Mesenchymal stem cell (in vitro differentiated cells and primary cell): ENCODE data around the gene ATRNL1.

Experiments
- DNase-seq: peaks from one replicate; pipeline ENCODE4 v3.0.0-alpha.2; 2013
- H2AFZ ChIP-seq: one replicate; pipeline ENCODE4 v1.6.1; 2013; ENCODE audit warnings: low read depth, mild to moderate bottlenecking, control low read depth, inconsistent platforms, low read length, moderate library complexity
- H2AK5ac ChIP-seq: 2 replicates; pipeline ENCODE4 v1.6.1; 2013; ENCODE audit warnings: low read length, moderate library complexity, mild to moderate bottlenecking, inconsistent platforms; ENCODE audit not compliant: severe bottlenecking
- H2BK120ac ChIP-seq: one replicate; pipeline ENCODE4 v1.6.1; 2013; ENCODE audit warnings: low read depth, mild to moderate bottlenecking, inconsistent platforms, low read length, moderate library complexity
- H2BK12ac ChIP-seq, 2 experiments: one replicate each; pipeline ENCODE4 v1.6.1; 2013; ENCODE audit warnings: inconsistent platforms in 2 of 2, low read length in 2 of 2, mild to moderate bottlenecking in 2 of 2, moderate library complexity in 2 of 2, control low read depth in 1 of 2
- H2BK15ac ChIP-seq: one replicate; pipeline ENCODE4 v1.6.1; 2013; ENCODE audit warnings: mild to moderate bottlenecking, low read depth, inconsistent platforms; ENCODE audit not compliant: poor library complexity, severe bottlenecking
- H2BK5ac ChIP-seq: 2 replicates; pipeline ENCODE4 v1.6.1; 2013; ENCODE audit warnings: low read depth, mild to moderate bottlenecking, low read length, control low read depth, inconsistent platforms; ENCODE audit not compliant: poor library complexity, severe bottlenecking
- H3K14ac ChIP-seq, 2 experiments: one replicate each; pipeline ENCODE4 v1.6.1; 2013; ENCODE audit warnings: inconsistent platforms in 2 of 2, low read length in 2 of 2, control low read depth in 1 of 2, mild to moderate bottlenecking in 1 of 2, moderate library complexity in 1 of 2
- H3K18ac ChIP-seq, 2 experiments: one replicate each; pipeline ENCODE4 v1.6.1; 2013; ENCODE audit warnings: inconsistent platforms in 2 of 2, low read length in 2 of 2, control low read depth in 1 of 2, low read depth in 1 of 2, mild to moderate bottlenecking in 1 of 2
- H3K23ac ChIP-seq, 2 experiments: one replicate each; pipeline ENCODE4 v1.6.1; 2013; ENCODE audit warnings: inconsistent platforms in 2 of 2, low read length in 2 of 2, mild to moderate bottlenecking in 2 of 2, moderate library complexity in 2 of 2, control low read depth in 1 of 2
- H3K27ac ChIP-seq: 2 replicates; pipeline ENCODE4 v1.5.1; 2013; ENCODE audit warnings: mild to moderate bottlenecking, moderate library complexity, low read length, control low read depth, inconsistent platforms; ENCODE audit not compliant: poor library complexity, severe bottlenecking
- H3K27me3 ChIP-seq, 2 experiments: 2 replicates each; pipeline versions ENCODE4 v1.6.1 to v1.7.0; 2013; ENCODE audit warnings: low read length in 2 of 2, mild to moderate bottlenecking in 2 of 2, moderate library complexity in 2 of 2, control low read depth in 1 of 2, inconsistent platforms in 1 of 2; ENCODE audit not compliant: control insufficient read depth in 1 of 2, insufficient read depth in 1 of 2
- H3K36me3 ChIP-seq, 2 experiments: 2 replicates each; pipeline versions ENCODE4 v1.6.1 to v1.7.0; 2013; ENCODE audit warnings: low read length in 2 of 2, control low read depth in 1 of 2, inconsistent platforms in 1 of 2, low read depth in 1 of 2, mild to moderate bottlenecking in 1 of 2; ENCODE audit not compliant: insufficient read depth in 2 of 2, control insufficient read depth in 1 of 2
- H3K4ac ChIP-seq, 2 experiments: one replicate each; pipeline ENCODE4 v1.6.1; 2013; ENCODE audit warnings: inconsistent platforms in 2 of 2, low read length in 2 of 2, mild to moderate bottlenecking in 2 of 2, moderate library complexity in 2 of 2, control low read depth in 1 of 2, low read depth in 1 of 2
- H3K4me1 ChIP-seq: 2 replicates; pipeline ENCODE4 v1.6.1; 2013; ENCODE audit warnings: low read depth, low read length, control low read depth; ENCODE audit not compliant: control insufficient read depth, insufficient read depth
- H3K4me2 ChIP-seq: 2 replicates; pipeline ENCODE4 v1.6.1; 2013; ENCODE audit warnings: low read length, mild to moderate bottlenecking, inconsistent platforms; ENCODE audit not compliant: poor library complexity, severe bottlenecking
- H3K4me3 ChIP-seq, 2 experiments: 2 replicates each; pipeline versions ENCODE4 v1.5.1 to v1.7.0; 2013; ENCODE audit warnings: low read length in 2 of 2, mild to moderate bottlenecking in 2 of 2, control low read depth in 1 of 2, low read depth in 1 of 2; ENCODE audit not compliant: insufficient read depth in 1 of 2
- H3K79me1 ChIP-seq: replicated peaks from 2 replicates; pipeline ENCODE4 v1.6.1; 2013; ENCODE audit warnings: mild to moderate bottlenecking, control low read depth, low read length, inconsistent platforms; ENCODE audit not compliant: poor library complexity, severe bottlenecking
- H3K9ac ChIP-seq: 2 replicates; pipeline ENCODE4 v1.7.0; 2013; ENCODE audit warnings: mild to moderate bottlenecking, low read length, moderate library complexity
- H3K9me3 ChIP-seq: 2 replicates; pipeline ENCODE4 v1.7.0; 2013; ENCODE audit warnings: mild to moderate bottlenecking, low read length; ENCODE audit not compliant: control insufficient read depth
- H4K8ac ChIP-seq: one replicate; pipeline ENCODE4 v1.6.1; 2013; ENCODE audit warnings: inconsistent platforms, mild to moderate bottlenecking, low read length, moderate library complexity
- H4K91ac ChIP-seq: one replicate; pipeline ENCODE4 v1.6.1; 2013; ENCODE audit warnings: mild to moderate bottlenecking, low read length, inconsistent platforms
- WGBS: methylation state at CpG from one replicate; pipeline ENCODE4 v1.1.7; 2013; ENCODE audit warnings: mixed read lengths; 5-methylcytosine and 5-hydroxymethylcytosine counted together

Gene ATRNL1

GRCh38 chr10:115662422-115662821 is 569.3 kb downstream of the ATRNL1 start:
- Histone ChIP-seq H4K91ac (no peak overlapping the region), H3K4me3 (no peak overlapping the region), H3K18ac (no peak overlapping the region), H3K4me2 (no peak overlapping the region), H4K8ac (no peak overlapping the region), H3K23ac (no peak overlapping the region), H3K4ac (no peak overlapping the region), H3K79me1 (no peaks in the 10 kb centered on the region), H3K9ac (no peak overlapping the region), H3K27ac (no peak overlapping the region), H2BK5ac (no peak overlapping the region), H3K14ac (no peak overlapping the region), H3K4me1 (no peaks in the 10 kb centered on the region), H2AFZ (no peak overlapping the region), H3K9me3 (no peaks in the 10 kb centered on the region), H2BK15ac (no peak overlapping the region), H2BK120ac (no peak overlapping the region), H3K36me3 (no peaks in the 10 kb centered on the region), H2BK12ac (no peak overlapping the region), H3K27me3 (no peaks in the 10 kb centered on the region), H2AK5ac (no peak overlapping the region)
- DNase-seq, result no peak

GRCh38 chr10:115665549-115665948 is 572.4 kb downstream of the ATRNL1 start:
- no peaks in the 10 kb centered on the region for H3K9me3 ChIP-seq
- no peak overlapping the region for H3K9ac ChIP-seq
- no peak overlapping the region for H2AK5ac ChIP-seq
- H3K27me3 ChIP-seq, result no peaks in the 10 kb centered on the region
- no peak overlapping the region for H4K8ac ChIP-seq
- no peak for DNase-seq
- H3K4me1 ChIP-seq, result no peaks in the 10 kb centered on the region
- no peak overlapping the region for H2BK15ac ChIP-seq
- no peaks in the 10 kb centered on the region for H3K79me1 ChIP-seq
- H3K18ac ChIP-seq, result no peak overlapping the region
- H3K14ac ChIP-seq, result no peak overlapping the region
- no peak overlapping the region for H2BK12ac ChIP-seq
- no peaks in the 10 kb centered on the region for H3K36me3 ChIP-seq
- WGBS, result 100% methylated on average over 2 of the region's 2 CpGs
- no peak overlapping the region for H3K27ac ChIP-seq
- H3K4me2 ChIP-seq, result no peak overlapping the region
- H4K91ac ChIP-seq, result no peak overlapping the region
- H3K4me3 ChIP-seq, result no peak overlapping the region
- H2AFZ ChIP-seq, result no peak overlapping the region
- H3K23ac ChIP-seq, result no peak overlapping the region
- no peak overlapping the region for H2BK120ac ChIP-seq
- no peak overlapping the region for H3K4ac ChIP-seq
- H2BK5ac ChIP-seq, result no peak overlapping the region

GRCh38 chr10:115674496-115674895 is 581.3 kb downstream of the ATRNL1 start:
- H2BK120ac ChIP-seq, result no peak overlapping the region
- no peak overlapping the region for H3K18ac ChIP-seq
- no peak overlapping the region for H3K14ac ChIP-seq
- no peaks in the 10 kb centered on the region for H3K36me3 ChIP-seq
- no peaks in the 10 kb centered on the region for H3K9me3 ChIP-seq
- no peak overlapping the region for H2AFZ ChIP-seq
- no peak overlapping the region for H4K91ac ChIP-seq
- H3K4me2 ChIP-seq, result no peak overlapping the region
- WGBS, result no CpG with 5 or more reads among the region's 1 CpG
- H2BK15ac ChIP-seq, result no peak overlapping the region
- no peak overlapping the region for H4K8ac ChIP-seq
- DNase-seq, result no peak
- no peak overlapping the region for H3K4ac ChIP-seq
- no peak overlapping the region for H3K23ac ChIP-seq
- H3K79me1 ChIP-seq, result no peaks in the 10 kb centered on the region
- H3K9ac ChIP-seq, result no peak overlapping the region
- H3K27ac ChIP-seq, result no peak overlapping the region
- no peak overlapping the region for H3K4me3 ChIP-seq
- no peak overlapping the region for H2AK5ac ChIP-seq
- H2BK12ac ChIP-seq, result no peak overlapping the region
- H2BK5ac ChIP-seq, result no peak overlapping the region
- no peaks in the 10 kb centered on the region for H3K27me3 ChIP-seq
- no peaks in the 10 kb centered on the region for H3K4me1 ChIP-seq

- H3K9me3 ChIP-seq, result no peaks in the 10 kb centered on the region
- 96% methylated on average over 2 of the region's 4 CpGs for WGBS
- no peaks in the 10 kb centered on the region for H3K79me1 ChIP-seq
- no peak overlapping the region for H2AFZ ChIP-seq
- H3K9ac ChIP-seq, result no peak overlapping the region
- no peak overlapping the region for H4K91ac ChIP-seq
- H3K23ac ChIP-seq, result no peak overlapping the region
- DNase-seq, result no peak
- no peak overlapping the region for H3K4me2 ChIP-seq
- H2BK15ac ChIP-seq, result no peak overlapping the region
- no peak overlapping the region for H3K18ac ChIP-seq
- H2AK5ac ChIP-seq, result no peak overlapping the region
- H3K4me1 ChIP-seq, result no peaks in the 10 kb centered on the region
- H3K14ac ChIP-seq, result no peak overlapping the region
- no peak overlapping the region for H2BK12ac ChIP-seq
- H3K27ac ChIP-seq, result no peak overlapping the region
- no peak overlapping the region for H2BK5ac ChIP-seq
- no peak overlapping the region for H3K4ac ChIP-seq
- H2BK120ac ChIP-seq, result no peak overlapping the region
- no peaks in the 10 kb centered on the region for H3K27me3 ChIP-seq
- H3K36me3 ChIP-seq, result no peaks in the 10 kb centered on the region
- H3K4me3 ChIP-seq, result no peak overlapping the region
- no peak overlapping the region for H4K8ac ChIP-seq
Observed at GRCh38 chr10:115696747-115697146, 603.6 kb downstream of the ATRNL1 start.
